ENCODE data around the gene PRPF19. TPM values are rescaled to one million over a fixed set of nuclear protein-coding genes. Genes with fewer than 3 reads are reported as not detected.

The PRPF19 gene
- polyA plus RNA-seq, 2 of the 4 experiments (the other 2 are of a cell fraction) = 41.1 to 177 TPM

GRCh38 chr11:60923326-60923725, 16.9 kb upstream of the PRPF19 start (continued):
- TF ChIP-seq PBX3 (IDR thresholded peaks at IDR 0.05) (no peak), NR3C1 (IDR thresholded peaks at IDR 0.05) (no peak)

GRCh38 chr11:60922906-60923305, 16.5 kb upstream of the PRPF19 start:
- Histone ChIP-seq H3K27ac (no peak overlapping the region), H3K9me3 (no peaks in the 10 kb centered on the region), H3K4me2 (no peak overlapping the region), H3K4me1 (peaks cover 33% of the 10 kb centered on the region), H3K4me3 (no peak overlapping the region)
- WGBS (ENCODE audit: missing lambda C conversion rate) = 88% methylated on average over 6 of the region's 6 CpGs
- DNase-seq (ENCODE audit: low read depth in 1 of 2, low spot score in 1 of 2) = no peak
- ChIA-PET CTCF (interaction anchor here (0.6 to 3.8 kb wide), 8 partner anchors 8 to 372 kb away, joined by 3 to 11 read pairs (median 5); partner anchors contain the start of genes TMEM109 and VWCE), POLR2A (interaction anchor here (1.6 kb wide), 1 partner anchor 9 kb away, joined by 6 read pairs; the partner anchor contains the start of gene TMEM109)
- FAIRE-seq = no peak
- no peak for ATAC-seq
- no peak for TF ChIP-seq E2F6 (IDR thresholded peaks at IDR 0.05; ENCODE audit: borderline replicate concordance, low read depth)
- TF ChIP-seq RCOR1 (IDR thresholded peaks at IDR 0.05; ENCODE audit: low read depth, low read length) = no peak
- no peak for TF ChIP-seq HEYL (CRISPR knock-in tag; IDR thresholded peaks at IDR 0.05)
- no peak for TF ChIP-seq JUN (IDR thresholded peaks at IDR 0.05)
- TF ChIP-seq CBX8 (IDR thresholded peaks at IDR 0.05) = no peak
- no peak for TF ChIP-seq JUNB (IDR thresholded peaks at IDR 0.05)
- TF ChIP-seq MYC (IDR thresholded peaks at IDR 0.05; ENCODE audit: borderline replicate concordance, low read length) = no peak
- no peak for TF ChIP-seq HOXA7 (CRISPR knock-in tag; IDR thresholded peaks at IDR 0.05)
- TF ChIP-seq ESRRA (IDR thresholded peaks at IDR 0.05; ENCODE audit: borderline replicate concordance, low read length) = no peak
- TF ChIP-seq MAZ (IDR thresholded peaks at IDR 0.05; ENCODE audit: borderline replicate concordance, low read depth, low read length) = no peak

GRCh38 chr11:60921777-60922335, 15.5 kb upstream of the PRPF19 start:
- TF ChIP-seq MAZ (IDR thresholded peaks at IDR 0.05; ENCODE audit: borderline replicate concordance, low read depth, low read length) = no peak
- TF ChIP-seq MAX (IDR thresholded peaks at IDR 0.05) = no peak
- Histone ChIP-seq H3K9me3 (no peaks in the 10 kb centered on the region), H3K4me2 (no peak overlapping the region), H3K4me1 (peaks cover 33% of the 10 kb centered on the region), H3K27ac (no peak overlapping the region), H3K4me3 (no peak overlapping the region)
- ATAC-seq (no peak), FAIRE-seq (no peak), DNase-seq (ENCODE audit: low read depth in 1 of 2, low spot score in 1 of 2) (no peak)
- ChIA-PET POLR2A (no interaction called here), CTCF (interaction anchor here (0.9 to 3.8 kb wide), 4 partner anchors 12 to 158 kb away, joined by 3 to 11 read pairs (median 6); no protein-coding TSS in a partner anchor)
- 93% methylated on average over 23 of the region's 23 CpGs for WGBS (ENCODE audit: missing lambda C conversion rate)

- H3K4me2 ChIP-seq = no peak overlapping the region
- 89% methylated on average over 11 of the region's 11 CpGs for WGBS (ENCODE audit: missing lambda C conversion rate)
- TF ChIP-seq BCL3 (IDR thresholded peaks at IDR 0.05) = no peak
- no peak for TF ChIP-seq CHD2 (IDR thresholded peaks at IDR 0.05; ENCODE audit: low read length, partially characterized antibody)
- no peak for TF ChIP-seq TFCP2L1 (CRISPR knock-in tag; IDR thresholded peaks at IDR 0.05)
- no peak for TF ChIP-seq BHLHE40 (IDR thresholded peaks at IDR 0.05; ENCODE audit: low read depth, low read length)
- TF ChIP-seq HMGXB4 (CRISPR knock-in tag; IDR thresholded peaks at IDR 0.05; ENCODE audit: borderline replicate concordance) = no peak
- TF ChIP-seq ATOH8 (CRISPR knock-in tag; IDR thresholded peaks at IDR 0.05; ENCODE audit: low read depth) = no peak
- TF ChIP-seq HOXB13 (CRISPR knock-in tag; IDR thresholded peaks at IDR 0.05; ENCODE audit: low read depth) = no peak
- TF ChIP-seq SREBF2 (IDR thresholded peaks at IDR 0.05) = no peak
- TF ChIP-seq TP53 (CRISPR knock-in tag; IDR thresholded peaks at IDR 0.05) = no peak
- no peak for TF ChIP-seq NFE2L2 (conservative IDR thresholded peaks at IDR 0.05; ENCODE audit: low read length)
- no peak for TF ChIP-seq KDM1A (IDR thresholded peaks at IDR 0.05; ENCODE audit: low read depth)
- TF ChIP-seq E2F6 (IDR thresholded peaks at IDR 0.05; ENCODE audit: borderline replicate concordance, low read depth) = no peak
- no peak for TF ChIP-seq HEYL (CRISPR knock-in tag; IDR thresholded peaks at IDR 0.05)
- TF ChIP-seq FOXS1 (CRISPR knock-in tag; IDR thresholded peaks at IDR 0.05) = no peak
- TF ChIP-seq MAFK (IDR thresholded peaks at IDR 0.05; ENCODE audit: partially characterized antibody) = no peak
- TF ChIP-seq NR3C1 (IDR thresholded peaks at IDR 0.05) = no peak
- H3K9me3 ChIP-seq = no peaks in the 10 kb centered on the region
- ChIA-PET CTCF (interaction anchor here (0.9 to 3.8 kb wide), 4 partner anchors 12 to 159 kb away, joined by 3 to 11 read pairs (median 6); no protein-coding TSS in a partner anchor), POLR2A (no interaction called here)
- H3K27ac ChIP-seq = no peak overlapping the region
- ATAC-seq (no peak), DNase-seq (ENCODE audit: low read depth in 1 of 2, low spot score in 1 of 2) (no peak), FAIRE-seq (no peak)
- H3K4me1 ChIP-seq = peaks cover 32% of the 10 kb centered on the region
- no peak overlapping the region for H3K4me3 ChIP-seq
Observed at GRCh38 chr11:60921259-60921658, 14.9 kb upstream of the PRPF19 start.

All from A549 (cell line).